HEK293T (cell line): ENCODE results near the gene SCAF8.

Source experiments
- ARNT ChIP-seq: fragments of 450-650 bp; IDR thresholded peaks from 2 replicates; pipeline ENCODE4 v1.6.1; 2017; ENCODE audit warnings: mild to moderate bottlenecking
- BHLHE40 ChIP-seq: fragments of 450-650 bp; IDR thresholded peaks from 2 replicates; pipeline ENCODE4 v1.6.1; 2016; ENCODE audit warnings: mild to moderate bottlenecking, moderate library complexity, borderline replicate concordance
- CTBP1 ChIP-seq: fragments of 450-650 bp; IDR thresholded peaks from 2 replicates; pipeline ENCODE4 v1.6.1; 2016; ENCODE audit warnings: borderline replicate concordance
- ELF4 ChIP-seq: fragments of 450-650 bp; IDR thresholded peaks from 2 replicates; pipeline ENCODE4 v1.6.1; 2017; ENCODE audit warnings: antibody characterized with exemption
- FOXK2 ChIP-seq: fragments of 450-650 bp; IDR thresholded peaks from 2 replicates; pipeline ENCODE4 v1.6.1; 2016; ENCODE audit warnings: mild to moderate bottlenecking
- FOXM1 ChIP-seq: fragments of 450-650 bp; IDR thresholded peaks from 2 replicates; pipeline ENCODE4 v1.6.1; 2017; ENCODE audit warnings: mild to moderate bottlenecking, borderline replicate concordance
- HDGF ChIP-seq: fragments of 450-650 bp; IDR thresholded peaks from 2 replicates; pipeline ENCODE4 v1.6.1; 2017; ENCODE audit warnings: antibody characterized with exemption, borderline replicate concordance
- LEF1 ChIP-seq: fragments of 450-650 bp; IDR thresholded peaks from 2 replicates; pipeline ENCODE4 v1.6.1; 2017; ENCODE audit warnings: mild to moderate bottlenecking, borderline replicate concordance
- PKNOX1 ChIP-seq: fragments of 450-650 bp; IDR thresholded peaks from 2 replicates; pipeline ENCODE4 v1.6.1; 2016
- SP1 ChIP-seq: fragments of 450-650 bp; IDR thresholded peaks from 2 replicates; pipeline ENCODE4 v1.6.1; 2017
- SUZ12 ChIP-seq: fragments of 450-650 bp; IDR thresholded peaks from 2 replicates; pipeline ENCODE4 v1.6.1; 2016; ENCODE audit warnings: mild to moderate bottlenecking
- TARDBP ChIP-seq: fragments of 450-650 bp; IDR thresholded peaks from 2 replicates; pipeline ENCODE4 v1.6.1; 2016
- ZNF384 ChIP-seq: fragments of 450-650 bp; IDR thresholded peaks from 2 replicates; pipeline ENCODE4 v1.6.1; 2016

GRCh38 chr6:154689493-154690255, 43.5 kb upstream of the SCAF8 start:
- no peak for TF ChIP-seq FOXM1
- no peak for TF ChIP-seq PKNOX1
- no peak for TF ChIP-seq SP1
- TF ChIP-seq LEF1 = no peak
- TF ChIP-seq FOXK2 = no peak
- TF ChIP-seq ELF4 = no peak
- no peak for TF ChIP-seq BHLHE40
- no peak for TF ChIP-seq ARNT
- TF ChIP-seq SUZ12 = no peak
- no peak for TF ChIP-seq ZNF384
- TF ChIP-seq CTBP1 = no peak
- no peak for TF ChIP-seq HDGF
- no peak for TF ChIP-seq TARDBP
